OCI-LY3 (cell line): ENCODE results near the gene TROAP.
A peak's percentile ranks its signal among the peaks of the same experiment; 100 is the strongest.

Experiments
- H2AFZ ChIP-seq: fragments of 200-600, 300-600 bp; shearing (Covaris generic); 2 replicates; pipeline ENCODE4 v1.6.0; 2014; ENCODE audit warnings: antibody characterized with exemption, low read depth, low read length
- H3K27ac ChIP-seq: fragments of 200-600, 300-600 bp; sonication (generic); 2 replicates; pipeline ENCODE4 v1.5.1; 2014; ENCODE audit warnings: mild to moderate bottlenecking, low read length, moderate library complexity, mixed read lengths
- H3K27me3 ChIP-seq: fragments of 200-600, 300-600 bp; sonication (generic); 2 replicates; pipeline ENCODE4 v1.6.1; 2014; ENCODE audit warnings: low read depth, low read length, mixed read lengths
- H3K36me3 ChIP-seq: fragments of 200-600, 300-600 bp; sonication (generic); replicated peaks from 2 replicates; pipeline ENCODE3; 2014; ENCODE audit warnings: low read depth, low read length, mixed read lengths
- H3K4me1 ChIP-seq: fragments of 300-600, 200-600 bp; sonication (generic); 2 replicates; pipeline ENCODE4 v1.6.1; 2014; ENCODE audit warnings: low read length, mixed read lengths
- H3K4me2 ChIP-seq: fragments of 200-600, 300-600 bp; sonication (generic); 2 replicates; pipeline ENCODE4 v1.6.1; 2014; ENCODE audit warnings: low read length, mixed read lengths
- H3K4me3 ChIP-seq: fragments of 300-600, 200-600 bp; sonication (generic); 2 replicates; pipeline ENCODE4 v1.5.1; 2014; ENCODE audit warnings: antibody characterized with exemption, mild to moderate bottlenecking, low read length, moderate library complexity
- H3K79me2 ChIP-seq: fragments of 300-600, 200-600 bp; shearing (Covaris generic); 2 replicates; pipeline ENCODE4 v1.6.1; 2014; ENCODE audit warnings: mild to moderate bottlenecking, low read length, mixed read lengths
- H3K9ac ChIP-seq: fragments of 300-600, 200-600 bp; shearing (Covaris generic); 2 replicates; pipeline ENCODE4 v1.6.0; 2014; ENCODE audit warnings: mild to moderate bottlenecking, low read length, moderate library complexity
- H3K9me3 ChIP-seq: fragments of 200-600, 300-600 bp; shearing (Covaris generic); 2 replicates; pipeline ENCODE4 v1.6.1; 2014; ENCODE audit warnings: low read length, mixed read lengths; ENCODE audit not compliant: insufficient read depth
- H4K20me1 ChIP-seq: fragments of 200-600, 300-600 bp; sonication (generic); 2 replicates; pipeline ENCODE4 v1.6.1; 2016; ENCODE audit warnings: low read length, mixed read lengths; ENCODE audit not compliant: insufficient read depth
- CTCF ChIP-seq: fragments of 200-600, 300-600 bp; sonication (generic); IDR thresholded peaks from 2 replicates; pipeline ENCODE4 v1.5.1; 2014; ENCODE audit warnings: antibody characterized with exemption, low read length, low read depth
- EZH2phosphoT487 ChIP-seq: fragments of 200-600 bp; shearing (Covaris generic); IDR thresholded peaks from 2 replicates; pipeline ENCODE4 v1.6.1; 2018; ENCODE audit warnings: antibody characterized with exemption, mixed run types, low read depth

The TROAP gene

GRCh38 chr12:49342066-49342913, 19.2 kb downstream of the TROAP start:
- H4K20me1 ChIP-seq = no peaks in the 10 kb centered on the region
- H3K4me1 ChIP-seq = peaks cover 19% of the 10 kb centered on the region
- peak overlapping the region; percentile 57; the same call in 1 of the 2 replicates for H2AFZ ChIP-seq
- H3K27ac ChIP-seq = no peak overlapping the region
- H3K4me3 ChIP-seq = peak overlapping the region; percentile 67
- peaks cover 16% of the 10 kb centered on the region for H3K27me3 ChIP-seq
- TF ChIP-seq EZH2phosphoT487 (no peak), CTCF (peak; percentile 85)
- peak overlapping the region; percentile 83 for H3K4me2 ChIP-seq
- no peaks in the 10 kb centered on the region for H3K79me2 ChIP-seq
- H3K9me3 ChIP-seq = no peaks in the 10 kb centered on the region
- H3K36me3 ChIP-seq = no peaks in the 10 kb centered on the region
- H3K9ac ChIP-seq = no peak overlapping the region

- Histone ChIP-seq H3K79me2 (no peaks in the 10 kb centered on the region), H3K4me3 (peak overlapping the region; percentile 67), H4K20me1 (no peaks in the 10 kb centered on the region), H3K4me1 (peaks cover 23% of the 10 kb centered on the region), H3K9me3 (no peaks in the 10 kb centered on the region), H3K4me2 (peak overlapping the region; percentile 83), H3K27ac (no peak overlapping the region), H3K9ac (no peak overlapping the region), H3K36me3 (no peaks in the 10 kb centered on the region), H3K27me3 (peaks cover 16% of the 10 kb centered on the region), H2AFZ (peak overlapping the region; percentile 57; the same call in 1 of the 2 replicates)
- TF ChIP-seq CTCF = no peak
- no peak for TF ChIP-seq EZH2phosphoT487
These were observed 20.1 kb downstream of the TROAP start for GRCh38 chr12:49342914-49343731.

GRCh38 chr12:49344486-49345050, 21.5 kb downstream of the TROAP start:
- Histone ChIP-seq H3K4me3 (no peak overlapping the region), H3K36me3 (no peaks in the 10 kb centered on the region), H4K20me1 (no peaks in the 10 kb centered on the region), H3K79me2 (no peaks in the 10 kb centered on the region), H3K27ac (no peak overlapping the region), H3K4me2 (no peak overlapping the region), H3K27me3 (peaks cover 16% of the 10 kb centered on the region), H3K9me3 (no peaks in the 10 kb centered on the region), H2AFZ (no peak overlapping the region), H3K9ac (no peak overlapping the region), H3K4me1 (peaks cover 23% of the 10 kb centered on the region)
- TF ChIP-seq EZH2phosphoT487 = no peak
- TF ChIP-seq CTCF = no peak
